GM12873 (cell line): Measurements from ENCODE around the gene TMEM134.

Experiments used
- CTCF ChIP-seq: IDR thresholded peaks from 2 replicates; pipeline ENCODE4 v1.5.1; 2012; ENCODE audit warnings: low read depth, mild to moderate bottlenecking, moderate library complexity, low read length, control low read depth; ENCODE audit not compliant: insufficient read depth; ENCODE audit errors: missing control alignments

The TMEM134 gene

GRCh38 chr11:67441731-67442351 is 27.2 kb downstream of the TMEM134 start:
- TF ChIP-seq CTCF: no peak

- TF ChIP-seq CTCF: peak; percentile 7
Measured at GRCh38 chr11:67441098-67441563, 27.9 kb downstream of the TMEM134 start.

- TF ChIP-seq CTCF: no peak
Measured at GRCh38 chr11:67440229-67441097, 28.6 kb downstream of the TMEM134 start.

- peak; percentile 45 for TF ChIP-seq CTCF
Measured at GRCh38 chr11:67439321-67440228, 29.5 kb downstream of the TMEM134 start.

GRCh38 chr11:67438158-67438902 is 30.7 kb downstream of the TMEM134 start:
- no peak for TF ChIP-seq CTCF

- TF ChIP-seq CTCF: no peak
Measured at GRCh38 chr11:67437809-67438157, 31.3 kb downstream of the TMEM134 start.
